ENCODE measurements around the gene MAPK8IP2.

The MAPK8IP2 gene

DNA sequence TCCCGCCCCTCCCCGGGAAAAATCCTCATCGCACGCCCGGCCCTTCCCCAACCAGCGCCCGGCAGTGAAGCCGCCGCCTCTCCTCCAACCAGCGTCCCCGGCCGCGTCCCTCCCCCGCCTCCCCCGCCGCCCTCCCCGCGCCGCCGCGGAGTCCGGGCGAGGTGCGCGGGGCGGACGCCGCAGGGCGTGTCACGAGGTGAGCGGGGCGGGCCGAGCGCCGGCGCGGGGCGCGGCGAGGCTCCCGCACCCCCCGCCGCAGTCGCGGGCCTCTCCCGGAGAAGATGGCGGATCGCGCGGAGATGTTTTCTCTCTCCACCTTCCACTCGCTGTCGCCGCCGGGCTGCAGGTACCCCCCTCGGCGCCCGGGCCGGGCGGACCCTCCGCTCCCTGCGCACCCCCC is at the start of gene MAPK8IP2:
Gene MAPK8IP2 (plus strand): TSS at position 256 of the 400 bp plus-strand sequence. CDS start 26 bp downstream, at position 282.
- DNase-seq = no peak

DNA sequence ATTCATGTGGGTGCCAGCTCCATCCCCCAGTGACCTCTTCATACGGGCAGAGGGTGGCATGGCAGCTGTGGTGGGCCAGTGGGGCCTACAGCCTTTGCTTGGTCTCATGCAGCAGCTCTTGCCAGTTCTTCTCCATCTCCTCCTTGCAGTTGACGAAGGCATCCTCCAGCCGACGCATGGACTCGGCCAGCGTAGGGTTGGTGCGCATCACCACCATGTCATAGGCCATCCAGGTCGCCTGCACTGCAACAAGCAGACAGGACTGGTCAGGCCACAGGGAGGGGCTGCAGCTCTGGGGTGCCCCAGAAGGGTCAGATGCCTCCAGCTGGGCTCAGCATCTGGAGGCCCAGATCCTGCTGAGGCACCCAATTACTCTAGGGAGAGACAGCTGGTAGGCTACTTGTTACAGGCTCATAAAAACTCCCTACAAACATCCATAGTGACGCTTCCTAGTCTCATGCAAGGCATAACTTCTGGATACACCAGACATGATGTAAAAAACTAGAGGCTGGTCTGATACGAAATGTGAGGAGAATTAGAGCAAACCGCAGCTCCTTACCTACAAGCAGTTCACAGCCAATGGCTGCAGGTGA is 49.3 kb upstream of the MAPK8IP2 start:
- DNase-seq = no peak

DNA sequence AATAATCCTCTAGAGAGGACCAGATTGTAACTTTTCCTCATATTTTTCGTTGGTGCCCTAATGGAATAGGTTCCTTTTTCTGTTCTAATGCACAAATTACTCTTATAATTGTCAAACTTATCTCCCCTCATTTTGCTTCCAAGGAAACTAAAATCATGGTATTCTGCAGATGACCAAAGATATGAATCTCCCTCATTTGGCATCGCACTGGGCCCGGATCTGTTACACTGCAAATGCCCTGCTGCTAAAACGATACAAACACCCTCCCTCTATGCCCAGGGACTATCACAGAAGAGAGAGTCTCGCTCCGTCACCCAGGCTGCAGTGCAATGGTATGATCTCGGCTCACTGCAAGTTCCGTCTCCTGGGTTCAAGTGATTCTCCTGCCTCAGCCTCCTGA is 47.3 kb upstream of the MAPK8IP2 start:
- DNase-seq = no peak

DNA sequence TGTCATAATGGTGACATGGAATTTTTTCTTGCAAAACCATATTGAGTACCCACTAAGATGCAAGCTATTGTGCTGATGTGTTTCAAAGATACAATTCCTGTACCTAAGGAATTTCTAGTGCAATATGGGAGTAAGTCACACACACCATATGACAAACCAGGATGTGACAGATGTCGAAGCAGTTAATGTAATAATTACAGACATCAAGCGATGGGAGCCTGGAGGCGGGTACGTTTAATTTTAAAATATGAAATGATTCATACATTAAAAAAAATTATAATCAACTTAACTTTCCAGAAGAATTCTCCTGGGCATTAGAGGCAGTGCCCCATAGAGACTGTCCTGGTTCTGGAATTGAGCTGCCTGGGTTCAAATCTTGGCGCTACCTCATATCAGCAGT is 43.9 kb upstream of the MAPK8IP2 start:
- no peak for DNase-seq

DNA sequence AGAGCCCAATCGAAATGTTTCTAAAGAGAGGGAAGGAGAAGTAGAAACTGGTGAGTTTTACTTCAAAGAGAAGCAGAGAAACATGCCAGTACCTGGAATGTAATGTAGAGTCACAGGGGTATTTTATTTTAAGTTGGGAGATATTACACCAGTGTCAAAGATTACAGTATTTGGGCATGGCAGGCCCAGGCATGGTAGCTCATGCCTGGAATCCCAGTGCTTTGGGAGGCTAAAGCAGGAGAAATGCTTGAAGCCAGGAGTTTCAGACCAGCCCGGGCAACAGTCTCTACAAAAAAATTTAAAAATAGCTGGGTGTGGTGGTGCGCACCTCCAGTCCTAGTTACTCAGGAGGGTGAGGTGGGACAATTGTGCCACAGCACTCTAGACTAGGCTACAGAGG is 40.6 kb upstream of the MAPK8IP2 start:
- DNase-seq = no peak

DNA sequence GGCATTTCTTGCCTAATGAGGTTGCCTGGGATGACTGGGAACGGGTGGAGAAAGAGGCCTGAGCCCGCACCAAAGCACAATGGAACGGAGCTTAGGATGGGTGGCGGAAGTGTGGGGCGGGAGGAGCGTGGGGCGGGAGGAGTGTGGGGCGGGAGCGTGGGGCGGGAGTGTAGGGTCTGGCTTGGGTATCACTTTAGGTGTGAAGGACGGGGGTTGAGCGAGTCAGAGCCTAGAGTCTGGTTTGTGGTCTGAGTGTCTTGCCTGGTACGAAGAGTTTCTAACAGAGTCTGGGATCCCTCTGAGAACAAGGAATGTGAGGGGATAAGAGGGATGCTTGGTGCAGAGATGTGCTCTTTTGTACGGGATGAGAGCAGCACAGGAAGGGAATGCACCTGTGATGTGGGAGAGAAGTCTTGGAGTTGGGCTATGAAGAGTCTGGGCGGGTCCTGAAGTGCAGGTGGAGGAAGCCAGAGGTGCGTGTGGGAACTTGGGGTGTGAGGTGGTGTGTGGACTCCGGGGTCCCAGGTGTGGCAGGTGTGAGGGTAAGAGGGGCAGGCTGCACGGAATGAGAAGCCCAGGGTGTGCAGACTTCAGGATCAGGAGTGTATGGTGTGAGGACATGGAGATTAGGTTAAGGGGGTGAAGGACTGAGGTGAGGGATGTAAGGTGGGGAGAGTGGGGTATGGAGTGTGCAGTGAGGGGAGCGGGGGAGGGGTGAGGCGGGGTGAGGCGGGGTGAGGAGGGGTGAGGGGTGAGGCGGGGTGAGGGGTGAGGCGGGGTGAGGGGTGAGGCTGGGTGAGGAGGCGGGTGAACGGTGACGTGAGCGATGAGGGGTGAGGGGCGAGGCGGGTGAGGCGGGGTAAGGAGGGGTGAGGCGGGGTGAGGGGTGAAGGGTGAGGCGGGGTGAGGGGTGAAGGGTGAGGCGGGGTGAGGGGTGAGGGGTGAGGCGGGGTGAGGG is 38.9 kb upstream of the MAPK8IP2 start:
- no peak for DNase-seq

DNA sequence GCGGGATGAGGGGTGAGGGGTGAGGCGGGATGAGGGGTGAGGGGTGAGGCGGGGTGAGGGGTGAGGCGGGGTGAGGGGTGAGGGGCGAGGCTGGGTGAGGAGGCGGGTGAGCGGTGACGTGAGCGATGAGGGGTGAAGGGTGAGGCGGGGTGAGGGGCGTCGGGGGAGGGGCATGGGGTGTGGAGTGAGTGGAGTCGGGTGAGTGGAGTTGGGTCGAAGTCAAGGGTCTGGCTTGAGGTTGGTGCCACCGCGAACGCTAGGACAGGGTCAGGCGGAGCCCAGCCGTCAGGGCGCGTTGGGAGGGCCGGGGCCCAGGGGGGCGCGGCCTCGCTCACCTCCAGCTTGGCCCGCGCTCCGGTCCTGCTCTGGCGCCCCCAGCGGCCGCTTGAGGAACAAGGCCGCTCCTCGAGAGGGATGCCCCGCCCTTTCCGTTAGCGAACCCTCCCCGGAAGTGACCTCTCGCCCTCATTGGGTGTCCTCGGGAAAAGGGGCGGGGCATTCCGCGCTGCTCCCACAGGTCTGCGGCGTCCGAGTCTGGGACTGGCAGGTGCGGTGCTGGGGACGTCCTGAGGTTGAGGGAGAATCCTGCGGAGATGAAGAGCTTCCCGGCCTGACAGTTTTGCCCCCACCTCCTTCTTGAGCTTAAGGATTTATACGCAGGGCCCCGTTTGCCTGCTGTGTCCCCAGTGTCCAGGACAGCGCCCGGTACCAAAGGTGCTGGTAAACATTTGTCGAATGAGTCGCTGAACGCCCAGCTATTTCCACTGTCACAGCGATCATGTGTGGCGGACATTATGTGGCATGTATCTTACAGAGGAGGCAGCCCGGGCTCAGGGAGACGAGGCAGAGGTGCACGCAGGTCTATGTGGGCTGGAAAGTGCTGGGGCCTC is 37.8 kb upstream of the MAPK8IP2 start, which contains the start of gene SYCE3:
Gene SYCE3 (minus strand): TSS at position 397 of the 890 bp plus-strand sequence. CDS start 6,514 bp downstream, outside the sequence.
- peak; percentile 91 for DNase-seq

DNA sequence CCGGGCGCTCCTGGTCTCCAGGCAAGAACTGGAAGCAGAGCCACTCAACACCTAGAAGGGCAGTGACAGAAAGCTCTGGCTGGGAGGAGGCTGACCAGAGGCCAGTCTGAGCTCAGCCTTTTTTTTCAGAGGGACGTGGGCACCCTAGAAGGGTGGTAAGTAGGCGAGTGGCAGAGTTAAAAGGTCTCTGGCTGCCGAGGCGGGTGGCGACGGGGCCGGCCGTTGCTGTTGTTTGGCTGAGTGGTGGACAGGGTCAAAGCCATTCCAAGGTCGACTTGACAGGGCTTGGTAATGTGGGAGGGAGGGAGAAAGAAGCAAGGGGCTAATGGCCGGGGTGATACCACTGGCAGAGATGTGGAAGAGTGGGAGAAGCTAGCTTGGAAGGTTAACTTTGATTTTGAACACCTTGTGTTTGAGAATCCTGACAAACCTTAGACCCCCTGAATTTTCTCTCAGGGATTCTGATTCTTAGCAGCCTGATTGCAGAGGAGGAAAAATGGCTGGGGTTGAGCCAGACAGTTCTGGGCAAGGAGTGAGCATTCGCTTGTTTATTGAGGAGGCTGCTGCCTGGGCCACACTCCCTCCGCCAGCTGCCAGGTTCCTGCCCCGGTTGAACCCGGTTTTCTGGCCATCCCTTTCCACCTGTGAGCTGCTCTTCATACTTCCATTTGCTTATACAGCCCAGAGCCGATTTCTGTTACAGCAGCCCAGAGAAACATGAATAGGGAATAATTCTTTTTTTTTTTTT is 37.0 kb upstream of the MAPK8IP2 start:
- no peak for DNase-seq

DNA sequence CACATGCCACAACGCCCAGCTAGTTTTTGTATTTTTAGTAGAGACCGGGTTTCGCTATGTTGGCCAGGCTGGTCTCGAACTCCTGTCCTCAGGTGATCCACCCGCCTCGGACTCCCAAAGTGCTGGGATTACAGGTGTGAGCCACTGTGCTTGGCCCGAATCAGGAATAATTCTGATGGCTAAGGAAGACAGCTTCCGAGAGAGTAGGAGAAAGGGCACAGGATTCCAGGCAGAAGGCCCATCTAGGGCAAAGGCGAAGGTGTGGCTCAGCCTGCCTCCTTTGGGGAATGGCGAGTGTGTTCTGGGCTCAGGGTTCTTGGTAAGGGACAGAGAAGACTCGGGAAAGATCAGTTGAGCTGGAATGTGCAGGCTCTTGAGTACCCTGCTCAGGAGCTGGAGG is 36.3 kb upstream of the MAPK8IP2 start:
- no peak for DNase-seq

DNA sequence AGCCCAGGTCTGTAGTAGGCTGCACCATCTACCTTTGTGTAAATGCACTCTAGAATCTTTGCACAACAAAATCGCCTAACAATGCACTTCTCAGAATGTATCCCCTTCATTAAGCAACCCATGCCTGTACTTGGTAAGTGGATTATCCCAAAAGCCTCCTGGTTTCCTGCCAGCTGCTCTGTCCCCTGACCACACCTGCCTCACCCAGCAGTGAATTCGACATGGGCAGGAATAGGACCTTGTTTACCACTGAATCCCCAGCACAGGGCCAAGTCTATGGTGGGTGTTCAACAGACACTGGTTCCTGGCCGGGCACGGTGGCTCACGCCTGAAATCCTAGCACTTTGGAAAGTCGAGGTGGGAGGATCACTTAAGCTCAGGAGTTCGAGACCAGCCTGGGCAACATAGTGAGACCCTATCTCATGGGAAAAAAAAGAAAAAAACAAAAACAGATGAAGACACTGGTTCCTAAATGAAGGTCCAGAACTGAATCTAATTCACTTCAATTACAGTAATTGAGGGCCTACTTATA is 32.8 kb upstream of the MAPK8IP2 start:
- no peak for DNase-seq

DNA sequence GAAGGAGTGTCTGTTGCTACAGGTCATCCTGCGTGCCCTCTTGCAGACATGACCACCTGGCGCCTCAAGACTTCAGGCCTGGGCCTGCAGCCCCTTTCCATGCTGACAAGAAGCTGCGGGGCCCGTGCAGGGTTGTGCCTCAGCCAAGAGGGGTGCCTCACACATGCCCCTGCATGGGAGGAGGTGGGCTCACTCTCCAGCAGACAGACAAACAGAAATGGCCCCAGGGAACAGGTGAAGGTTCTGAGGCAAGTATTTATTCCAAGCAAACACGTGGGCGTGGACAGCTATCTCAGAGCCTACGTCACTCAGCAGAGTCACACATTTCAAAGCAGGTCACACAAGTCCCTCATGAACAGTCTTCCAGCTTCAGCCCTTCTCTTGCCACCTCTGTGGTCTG is 32.0 kb upstream of the MAPK8IP2 start:
- DNase-seq = no peak

DNA sequence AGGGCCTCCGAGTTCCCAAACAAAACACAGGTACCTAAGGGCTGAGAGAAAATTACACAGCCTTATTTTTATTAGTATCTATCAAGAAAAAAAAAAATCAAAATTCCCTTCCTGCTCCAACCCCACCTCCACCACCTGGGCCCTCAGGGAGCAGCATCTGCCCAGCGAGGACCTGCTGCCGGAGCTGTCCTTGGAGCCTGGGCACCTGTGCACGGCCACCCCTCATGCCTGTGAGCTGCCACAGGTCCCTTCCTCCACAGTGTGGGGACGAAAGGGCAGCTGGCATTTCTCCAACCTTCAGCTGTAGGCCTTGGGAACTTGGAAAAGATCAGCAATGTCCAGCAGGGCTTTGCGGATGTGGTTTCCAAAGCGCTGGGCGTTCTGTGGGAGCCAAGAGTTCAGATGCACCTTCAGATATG is 31.5 kb upstream of the MAPK8IP2 start:
- DNase-seq = no peak

DNA sequence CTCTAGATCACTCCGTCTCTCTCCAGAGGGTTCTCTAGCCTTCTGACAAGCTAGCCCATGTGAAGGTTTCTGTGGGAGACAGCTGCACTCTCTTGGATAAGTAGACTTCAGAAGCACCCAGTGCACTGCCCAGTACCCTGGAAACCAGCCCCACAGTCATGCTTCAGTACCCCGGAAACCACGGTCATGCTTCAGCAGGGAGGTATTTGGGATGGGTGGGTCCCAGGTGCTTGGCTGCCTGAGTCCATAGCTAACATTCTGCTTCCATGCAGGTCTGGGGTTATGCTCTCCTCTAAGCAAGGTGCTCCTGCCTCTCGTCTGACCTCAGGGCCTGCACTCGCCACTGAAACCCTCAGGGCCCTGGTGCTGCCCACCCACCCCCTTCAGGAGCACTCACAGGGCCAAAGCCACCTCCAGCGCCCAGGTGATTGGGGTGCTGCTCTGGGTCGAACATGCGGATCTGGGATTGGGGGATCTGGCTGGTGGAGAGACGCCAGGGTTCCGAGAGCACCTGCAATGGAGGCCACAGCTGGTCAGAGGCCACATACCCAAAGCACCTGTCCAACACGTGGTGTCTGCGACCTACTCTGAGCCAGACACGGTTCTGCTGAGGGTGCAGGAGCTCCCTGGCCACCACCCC is 30.6 kb upstream of the MAPK8IP2 start:
- DNase-seq = no peak

DNA sequence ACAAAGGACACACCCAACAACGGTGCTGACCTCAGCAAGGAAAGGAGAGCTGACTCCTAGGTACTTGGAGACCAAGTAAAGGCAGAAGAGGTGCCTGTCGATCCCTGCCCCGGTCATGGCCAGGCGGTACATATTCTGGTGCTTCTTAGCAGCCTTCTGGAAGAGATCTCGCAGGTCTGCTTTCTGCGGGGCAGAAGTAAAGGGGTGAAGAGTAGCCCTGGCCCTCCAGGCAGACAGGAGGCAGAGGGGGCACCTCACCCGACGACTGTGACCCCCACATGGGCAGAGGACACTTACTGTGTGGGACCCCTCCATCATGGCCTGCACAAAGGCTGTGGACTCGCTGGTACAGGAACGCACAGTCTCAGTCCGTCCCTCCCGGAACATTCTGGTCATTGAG is 29.7 kb upstream of the MAPK8IP2 start:
- DNase-seq = no peak

DNA sequence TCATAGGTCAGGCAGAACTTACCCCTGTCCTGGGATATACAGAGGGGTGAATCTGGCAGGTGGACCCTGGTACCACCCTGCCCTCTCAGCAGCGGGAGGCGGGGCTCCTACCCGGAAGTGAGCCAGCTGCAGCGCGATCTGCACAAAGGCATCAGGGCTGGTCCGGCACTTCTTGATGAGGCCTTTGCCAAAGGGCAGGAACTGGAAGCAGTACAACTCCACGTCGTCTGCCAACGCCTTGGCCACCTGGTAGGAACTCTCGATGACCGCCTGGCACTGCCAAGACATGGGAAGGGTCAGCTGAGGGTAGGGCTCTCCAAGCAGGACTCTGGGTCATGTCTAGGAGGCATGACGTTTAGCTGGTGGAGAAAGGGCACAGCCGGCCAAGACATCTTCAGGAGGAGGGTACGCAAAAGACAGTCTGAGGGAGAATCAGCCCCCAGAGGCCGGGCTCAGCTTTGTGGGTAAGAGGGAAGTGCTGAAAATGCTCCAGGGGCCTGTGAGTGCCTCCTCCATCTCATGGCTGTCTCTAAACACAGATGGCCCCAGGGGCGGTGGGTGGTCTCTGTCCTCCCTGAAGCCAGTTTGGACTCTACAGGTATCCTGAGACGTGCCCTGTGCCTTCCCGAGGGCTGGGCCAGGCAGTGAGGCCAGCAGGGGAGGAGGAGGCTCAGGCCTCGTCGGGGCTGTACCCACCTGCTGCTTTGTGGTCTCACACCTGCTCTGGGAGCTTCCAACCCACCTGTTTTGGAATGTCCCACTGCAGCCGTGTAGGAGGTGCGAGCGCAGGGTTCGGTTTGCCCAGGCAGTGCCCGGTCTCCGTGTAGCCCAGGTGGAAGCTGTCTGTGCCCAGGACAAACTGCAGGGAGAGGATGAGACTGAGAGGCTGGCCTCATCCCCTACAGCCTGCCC is 29.1 kb upstream of the MAPK8IP2 start:
- DNase-seq = no peak

DNA sequence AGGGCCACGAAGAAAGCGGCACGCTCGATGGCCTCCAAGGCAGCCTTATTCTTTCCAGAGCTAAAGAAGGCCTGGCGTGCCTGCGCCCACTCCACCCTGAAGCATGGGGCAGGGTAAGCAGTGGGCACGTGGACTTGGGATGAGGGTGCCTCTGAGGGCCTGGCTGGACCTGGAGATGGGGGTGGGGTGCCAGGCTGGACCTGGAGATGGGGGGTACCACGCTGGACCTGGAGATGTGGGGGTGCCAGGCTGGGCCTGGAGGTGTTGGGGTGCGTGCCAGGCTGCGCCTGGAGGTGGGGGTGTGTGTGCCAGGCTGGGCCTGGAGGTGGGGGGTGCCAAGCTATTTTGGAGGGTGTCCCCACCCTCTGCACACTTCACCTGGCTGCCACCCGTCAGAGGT is 27.6 kb upstream of the MAPK8IP2 start:
- no peak for DNase-seq

DNA sequence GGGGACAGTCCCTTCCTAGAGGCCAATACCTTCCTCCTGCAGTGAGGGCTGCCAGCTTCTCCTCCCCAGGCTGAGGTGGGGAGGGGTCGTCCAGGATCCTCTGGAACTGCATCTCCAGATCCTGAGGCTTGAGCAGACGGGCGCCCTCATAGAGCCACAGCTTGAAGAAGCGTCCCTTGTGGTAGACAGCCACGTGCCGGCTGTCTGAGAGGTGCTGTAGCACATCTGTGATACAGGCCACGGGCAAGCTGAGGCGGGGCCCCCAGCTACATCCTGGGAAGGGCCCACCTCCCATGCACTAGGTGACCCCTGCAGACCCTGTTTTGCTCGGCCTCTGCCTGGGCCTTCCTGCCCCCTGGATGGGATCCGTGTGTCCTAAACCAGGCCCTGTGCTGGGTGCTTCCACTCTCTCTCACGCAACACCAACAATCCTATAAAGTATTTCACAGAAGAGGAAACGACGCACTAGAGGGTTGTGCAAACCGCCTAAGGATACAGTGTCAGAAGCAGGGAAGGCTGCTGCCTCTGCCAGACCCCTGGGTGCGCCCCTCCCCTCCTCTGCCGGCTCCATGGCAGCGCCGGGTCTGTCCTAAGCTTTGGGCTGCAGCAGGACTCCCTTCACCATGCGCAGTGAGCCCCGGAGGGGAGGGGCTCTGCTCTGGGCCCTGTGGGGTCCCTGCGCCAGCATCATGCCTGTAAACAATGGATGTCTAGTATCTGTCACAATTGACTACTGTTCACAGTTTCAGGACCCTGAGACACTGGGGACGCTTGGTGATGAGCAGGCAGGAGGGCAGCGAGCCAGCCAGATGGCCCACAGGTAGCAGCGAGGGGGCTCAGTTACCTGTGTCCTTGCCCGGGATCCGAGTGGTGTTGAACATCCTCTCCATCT is 26.9 kb upstream of the MAPK8IP2 start:
- no peak for DNase-seq

DNA sequence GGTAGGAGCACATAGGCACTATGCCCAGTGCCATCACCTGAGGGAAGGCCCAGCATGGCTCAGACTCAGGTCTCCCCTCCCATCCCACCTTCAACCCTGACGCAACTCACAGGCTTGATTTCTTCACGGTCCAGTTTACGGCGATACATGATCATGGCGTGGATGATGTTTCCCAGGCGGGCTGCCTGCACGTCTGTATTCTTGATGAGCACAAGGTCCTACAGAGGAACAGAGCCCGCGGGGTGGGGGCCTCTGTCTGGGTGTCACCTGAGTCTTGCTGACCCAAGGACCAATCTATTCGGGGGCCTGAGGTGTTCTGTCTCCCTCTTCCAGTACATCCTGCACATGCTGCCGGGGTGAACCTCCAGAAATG is 26.2 kb upstream of the MAPK8IP2 start:
- DNase-seq = no peak

DNA sequence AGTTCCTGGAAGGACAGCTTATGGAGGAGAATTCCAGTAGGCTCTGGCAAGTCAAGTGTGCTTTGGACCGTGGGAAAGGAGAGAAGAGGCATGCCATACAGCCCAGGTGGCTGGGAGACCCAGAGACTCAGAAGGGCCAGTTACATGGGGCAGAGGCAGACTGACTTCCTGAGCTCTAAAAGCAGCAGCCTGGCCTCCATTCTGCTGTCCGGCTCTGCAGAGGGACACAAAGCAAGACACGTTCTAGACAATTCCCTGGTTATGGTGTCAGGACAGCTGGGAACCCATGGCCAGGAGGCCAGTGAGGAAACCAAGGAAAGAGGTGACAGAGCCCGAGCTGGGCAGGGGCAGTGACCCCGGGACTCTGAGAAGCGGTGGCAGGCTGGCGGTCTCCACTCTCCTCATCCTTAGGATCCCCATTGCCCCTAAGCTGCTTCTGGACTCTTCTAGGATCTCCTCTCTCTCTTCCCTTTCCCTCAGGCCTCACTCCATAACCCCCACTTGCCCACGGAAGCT is 25.1 kb upstream of the MAPK8IP2 start:
- DNase-seq = no peak

All from fibroblast of upper back skin (primary cell).